WTC11 (cell line): ENCODE data around the gene ADARB2. TPM values are rescaled to one million over a fixed set of nuclear protein-coding genes. Genes with fewer than 3 reads are reported as not detected.

Experiments
- ATAC-seq: fragments of 200-7000 bp; cut with Tn5 transposase; 2 replicates; pipeline ENCODE4 v1.10.0; 2021; ENCODE audit warnings: mild to moderate bottlenecking, moderate library complexity
- CTCF ChIA-PET: fragments of 300-600 bp; sonication (Branson Sonifier 250); formaldehyde crosslinking; loops from one replicate; lab custom pipeline; 2021; ENCODE audit warnings: antibody characterized with exemption; lab: Charles Lee
- POLR2A ChIA-PET: fragments of 350-600 bp; sonication (Branson Sonifier 250); formaldehyde crosslinking; loops from one replicate; lab custom pipeline; 2021; ENCODE audit warnings: antibody characterized with exemption; lab: Charles Lee
- DNase-seq: peaks from one replicate; pipeline ENCODE4 v3.0.0; 2021; ENCODE audit warnings: low spot score
- H3K27ac Mint-ChIP-seq: 2 replicates; pipeline ENCODE4 v1.8.0; 2021; ENCODE audit warnings: mixed read lengths
- H3K27me3 Mint-ChIP-seq: 2 replicates; pipeline ENCODE4 v1.8.0; 2021; ENCODE audit warnings: low read depth, mild to moderate bottlenecking, moderate library complexity, mixed read lengths
- H3K36me3 Mint-ChIP-seq: 2 replicates; pipeline ENCODE4 v1.8.0; 2021; ENCODE audit warnings: mixed read lengths
- H3K4me1 Mint-ChIP-seq: 2 replicates; pipeline ENCODE4 v1.8.0; 2022; ENCODE audit warnings: mixed read lengths
- H3K4me3 Mint-ChIP-seq: 2 replicates; pipeline ENCODE4 v1.8.0; 2021; ENCODE audit warnings: mild to moderate bottlenecking, moderate library complexity, mixed read lengths
- H3K9me3 Mint-ChIP-seq: 2 replicates; pipeline ENCODE4 v1.8.0; 2021; ENCODE audit warnings: mixed read lengths
- CREB1 ChIP-seq: sonication (generic); formaldehyde crosslinking; IDR thresholded peaks from 2 replicates; pipeline ENCODE4 v1.8.0; 2023; ENCODE audit warnings: mild to moderate bottlenecking, missing genetic modification reagents
- FOXJ3 ChIP-seq: sonication (generic); formaldehyde crosslinking; IDR thresholded peaks from 2 replicates; pipeline ENCODE4 v1.9.0; 2021; ENCODE audit warnings: missing genetic modification reagents, mild to moderate bottlenecking, borderline replicate concordance
- GABPB1 ChIP-seq: sonication (generic); formaldehyde crosslinking; IDR thresholded peaks from 2 replicates; pipeline ENCODE4 v1.8.1; 2023; ENCODE audit warnings: mild to moderate bottlenecking, missing genetic modification reagents
- KAT7 ChIP-seq: sonication (generic); formaldehyde crosslinking; IDR thresholded peaks from 2 replicates; pipeline ENCODE4 v1.8.1; 2023; ENCODE audit warnings: missing genetic modification reagents, mild to moderate bottlenecking, borderline replicate concordance
- NR1H2 ChIP-seq: sonication (generic); formaldehyde crosslinking; IDR thresholded peaks from 2 replicates; pipeline ENCODE4 v1.9.0; 2021; ENCODE audit warnings: mild to moderate bottlenecking, moderate library complexity, missing genetic modification reagents
- RORB ChIP-seq: fragments of 250-450 bp; sonication (Bioruptor Pico); IDR thresholded peaks from 2 replicates; pipeline ENCODE4 v1.9.0; 2021; ENCODE audit warnings: mild to moderate bottlenecking
- TEAD1 ChIP-seq: sonication (generic); formaldehyde crosslinking; IDR thresholded peaks from 2 replicates; pipeline ENCODE4 v1.8.0; 2022; ENCODE audit warnings: mild to moderate bottlenecking, missing genetic modification reagents
- ZNF219 ChIP-seq: sonication (generic); formaldehyde crosslinking; IDR thresholded peaks from 2 replicates; pipeline ENCODE4 v1.8.0; 2023; ENCODE audit warnings: missing genetic modification reagents, mild to moderate bottlenecking, borderline replicate concordance
- ZNF396 ChIP-seq: fragments of 250-450 bp; sonication (Bioruptor Pico); IDR thresholded peaks from 2 replicates; pipeline ENCODE4 v1.8.0; 2021; ENCODE audit warnings: mild to moderate bottlenecking, moderate library complexity, borderline replicate concordance
- total RNA-seq: library from RNA; stranded (reverse); gene quantifications from 3 replicates; pipeline ENCODE4 v1.2.3, GENCODE V29; 2021
- TF ChIP-seq, protein P1 (sequence below): fragments of 250-450 bp; sonication (Bioruptor Pico); IDR thresholded peaks from 2 replicates; pipeline ENCODE4 v1.9.0; 2021; ENCODE audit warnings: moderate library complexity, mild to moderate bottlenecking, inconsistent platforms, borderline replicate concordance
- TF ChIP-seq, protein P2 (sequence below): fragments of 250-450 bp; sonication (Bioruptor Pico); conservative IDR thresholded peaks from 2 replicates; pipeline ENCODE4 v1.9.0; 2021; ENCODE audit warnings: mild to moderate bottlenecking
- TF ChIP-seq, protein P3 (sequence below): sonication (generic); formaldehyde crosslinking; IDR thresholded peaks from 2 replicates; pipeline ENCODE4 v1.8.0; 2023; ENCODE audit warnings: missing genetic modification reagents
- TF ChIP-seq, protein P4 (sequence below): sonication (generic); formaldehyde crosslinking; conservative IDR thresholded peaks from 2 replicates; pipeline ENCODE4 v1.8.1; 2022; ENCODE audit warnings: mild to moderate bottlenecking, missing genetic modification reagents
- TF ChIP-seq, protein P5 (sequence below): sonication (generic); formaldehyde crosslinking; IDR thresholded peaks from 2 replicates; pipeline ENCODE4 v1.8.1; 2022; ENCODE audit warnings: missing genetic modification reagents, borderline replicate concordance
- TF ChIP-seq, protein P6 (sequence below): sonication (generic); formaldehyde crosslinking; IDR thresholded peaks from 2 replicates; pipeline ENCODE4 v1.8.0; 2022; ENCODE audit warnings: mild to moderate bottlenecking, missing genetic modification reagents
- TF ChIP-seq, protein P7 (sequence below): sonication (generic); formaldehyde crosslinking; IDR thresholded peaks from 2 replicates; pipeline ENCODE4 v1.8.1; 2022; ENCODE audit warnings: mild to moderate bottlenecking, missing genetic modification reagents, moderate library complexity, borderline replicate concordance
- TF ChIP-seq, protein P8 (sequence below): sonication (generic); formaldehyde crosslinking; IDR thresholded peaks from 2 replicates; pipeline ENCODE4 v1.8.1; 2023; ENCODE audit warnings: mild to moderate bottlenecking, missing genetic modification reagents
- TF ChIP-seq, protein P9 (sequence below): sonication (generic); formaldehyde crosslinking; IDR thresholded peaks from 2 replicates; pipeline ENCODE4 v1.8.0; 2023; ENCODE audit warnings: mild to moderate bottlenecking, missing genetic modification reagents

The ADARB2 gene
- total RNA-seq, 1 experiment from 2014 or later, result 3.7 TPM

DNA sequence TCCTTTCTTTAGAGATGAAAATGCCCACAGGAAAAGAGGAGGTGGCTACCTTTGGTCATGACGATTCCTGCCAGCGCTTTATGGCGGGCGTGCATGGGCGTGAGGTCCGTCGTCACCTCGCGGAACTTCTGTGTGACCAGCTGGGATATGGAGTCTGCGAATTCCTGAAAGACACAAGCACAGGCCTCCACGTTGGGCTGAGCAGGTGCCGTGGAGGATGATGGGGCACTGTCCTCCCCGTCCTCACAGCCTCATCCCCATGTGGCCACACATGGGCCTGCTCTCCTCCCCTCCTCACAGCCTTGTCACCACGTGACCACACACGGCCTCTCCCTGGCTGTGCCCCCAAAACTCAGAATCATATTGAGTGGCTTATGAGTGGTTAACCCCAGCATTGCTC, 466.4 kb downstream of the ADARB2 start:
- DNase-seq (no peak), ATAC-seq (no peak)
- CTCF ChIA-PET, result no interaction called here
- Mint-ChIP-seq H3K27ac (no peak overlapping the region), H3K9me3 (no peaks in the 10 kb centered on the region), H3K4me1 (peaks cover 20% of the 10 kb centered on the region), H3K36me3 (no peaks in the 10 kb centered on the region), H3K4me3 (no peak overlapping the region), H3K27me3 (no peaks in the 10 kb centered on the region)
- POLR2A ChIA-PET, result no interaction called here
- TF ChIP-seq, protein P1, sequence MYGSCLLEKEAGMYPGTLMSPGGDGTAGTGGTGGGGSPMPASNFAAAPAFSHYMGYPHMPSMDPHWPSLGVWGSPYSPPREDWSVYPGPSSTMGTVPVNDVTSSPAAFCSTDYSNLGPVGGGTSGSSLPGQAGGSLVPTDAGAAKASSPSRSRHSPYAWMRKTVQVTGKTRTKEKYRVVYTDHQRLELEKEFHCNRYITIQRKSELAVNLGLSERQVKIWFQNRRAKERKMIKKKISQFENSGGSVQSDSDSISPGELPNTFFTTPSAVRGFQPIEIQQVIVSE (CRISPR knock-in tag), result no peak
- TF ChIP-seq CREB1 (CRISPR knock-in tag) (no peak), KAT7 (CRISPR knock-in tag) (no peak), ZNF396 (no peak)
- TF ChIP-seq, protein P2, sequence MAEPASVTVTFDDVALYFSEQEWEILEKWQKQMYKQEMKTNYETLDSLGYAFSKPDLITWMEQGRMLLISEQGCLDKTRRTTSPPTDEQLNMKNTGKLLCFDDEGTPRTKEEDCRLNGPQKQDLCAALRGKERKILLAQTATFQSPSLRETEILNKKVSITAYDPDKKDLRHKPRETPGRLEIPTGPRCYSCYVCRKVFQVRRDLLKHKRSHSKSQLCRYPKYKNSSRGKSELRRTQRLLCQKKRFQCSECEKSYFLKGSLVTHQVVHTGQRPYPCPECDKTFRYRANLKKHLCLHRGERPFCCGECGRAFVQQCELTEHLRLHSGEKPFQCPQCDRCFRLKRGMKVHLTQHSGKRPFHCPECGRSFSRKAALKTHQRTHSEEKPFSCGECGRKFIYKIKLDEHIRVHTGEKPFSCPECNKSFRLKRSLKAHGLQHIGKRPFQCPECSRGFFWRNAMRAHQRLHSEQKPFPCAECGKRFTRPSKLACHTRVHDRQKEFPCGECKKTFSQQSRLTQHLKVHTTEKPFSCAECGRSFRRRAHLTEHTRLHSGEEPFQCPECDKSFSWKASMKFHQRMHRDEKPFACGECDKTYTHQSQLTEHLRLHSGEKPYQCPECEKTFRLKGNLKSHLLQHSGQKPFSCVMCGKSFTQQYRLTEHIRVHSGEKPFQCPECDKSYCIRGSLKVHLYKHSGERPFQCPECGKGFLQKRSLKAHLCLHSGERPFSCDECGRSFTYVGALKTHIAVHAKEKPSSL (CRISPR knock-in tag), result no peak
- TF ChIP-seq, protein P3, sequence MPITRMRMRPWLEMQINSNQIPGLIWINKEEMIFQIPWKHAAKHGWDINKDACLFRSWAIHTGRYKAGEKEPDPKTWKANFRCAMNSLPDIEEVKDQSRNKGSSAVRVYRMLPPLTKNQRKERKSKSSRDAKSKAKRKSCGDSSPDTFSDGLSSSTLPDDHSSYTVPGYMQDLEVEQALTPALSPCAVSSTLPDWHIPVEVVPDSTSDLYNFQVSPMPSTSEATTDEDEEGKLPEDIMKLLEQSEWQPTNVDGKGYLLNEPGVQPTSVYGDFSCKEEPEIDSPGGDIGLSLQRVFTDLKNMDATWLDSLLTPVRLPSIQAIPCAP, result no peak
- TF ChIP-seq, protein P4, sequence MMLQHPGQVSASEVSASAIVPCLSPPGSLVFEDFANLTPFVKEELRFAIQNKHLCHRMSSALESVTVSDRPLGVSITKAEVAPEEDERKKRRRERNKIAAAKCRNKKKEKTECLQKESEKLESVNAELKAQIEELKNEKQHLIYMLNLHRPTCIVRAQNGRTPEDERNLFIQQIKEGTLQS, result no peak

DNA sequence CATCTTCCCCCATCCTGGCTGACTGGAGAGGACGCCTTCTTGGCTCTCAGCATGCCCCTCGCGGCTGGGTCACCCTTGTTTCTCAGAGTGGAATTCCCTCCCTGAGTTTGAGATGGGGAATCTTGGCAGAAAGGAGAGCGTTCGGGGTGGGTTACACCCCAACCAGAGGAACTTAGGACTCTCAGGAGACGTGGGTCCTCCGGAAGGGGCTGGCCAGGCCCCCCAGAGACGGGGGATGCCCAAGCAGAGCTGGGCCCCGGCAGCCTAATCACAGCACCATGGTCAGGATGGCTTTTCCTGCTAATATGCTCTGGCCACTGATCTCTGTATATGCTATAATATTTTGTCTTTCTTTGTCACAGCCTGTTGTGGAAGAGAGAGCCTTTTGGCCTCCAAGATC, 466.8 kb downstream of the ADARB2 start:
- H3K4me1 Mint-ChIP-seq, result peaks cover 20% of the 10 kb centered on the region

DNA sequence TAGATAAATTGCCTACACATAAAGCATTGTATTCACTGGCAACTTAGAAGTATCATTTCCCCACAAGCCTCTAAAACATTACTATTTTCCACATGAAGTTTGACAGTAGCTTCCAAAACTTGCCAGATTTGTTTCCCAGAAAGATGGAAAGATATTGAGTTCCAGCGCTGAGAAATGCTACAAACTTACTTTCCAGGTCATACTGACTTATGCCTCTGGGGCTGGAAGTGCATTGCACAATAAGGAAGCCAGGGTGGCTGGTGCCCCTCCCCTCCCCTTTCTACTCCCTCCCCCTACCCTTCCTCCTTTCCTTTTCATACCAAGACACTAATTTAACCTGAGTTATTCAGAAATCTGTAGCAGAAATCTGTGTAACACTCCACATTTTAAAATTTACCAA, 468.5 kb downstream of the ADARB2 start:
- Mint-ChIP-seq H3K9me3 (no peaks in the 10 kb centered on the region), H3K27ac (no peak overlapping the region), H3K27me3 (no peaks in the 10 kb centered on the region), H3K4me3 (no peak overlapping the region), H3K36me3 (no peaks in the 10 kb centered on the region), H3K4me1 (peaks cover 23% of the 10 kb centered on the region)
- ChIA-PET POLR2A (no interaction called here), CTCF (no interaction called here)
- no peak for ATAC-seq
- DNase-seq, result no peak
- TF ChIP-seq, protein P5, sequence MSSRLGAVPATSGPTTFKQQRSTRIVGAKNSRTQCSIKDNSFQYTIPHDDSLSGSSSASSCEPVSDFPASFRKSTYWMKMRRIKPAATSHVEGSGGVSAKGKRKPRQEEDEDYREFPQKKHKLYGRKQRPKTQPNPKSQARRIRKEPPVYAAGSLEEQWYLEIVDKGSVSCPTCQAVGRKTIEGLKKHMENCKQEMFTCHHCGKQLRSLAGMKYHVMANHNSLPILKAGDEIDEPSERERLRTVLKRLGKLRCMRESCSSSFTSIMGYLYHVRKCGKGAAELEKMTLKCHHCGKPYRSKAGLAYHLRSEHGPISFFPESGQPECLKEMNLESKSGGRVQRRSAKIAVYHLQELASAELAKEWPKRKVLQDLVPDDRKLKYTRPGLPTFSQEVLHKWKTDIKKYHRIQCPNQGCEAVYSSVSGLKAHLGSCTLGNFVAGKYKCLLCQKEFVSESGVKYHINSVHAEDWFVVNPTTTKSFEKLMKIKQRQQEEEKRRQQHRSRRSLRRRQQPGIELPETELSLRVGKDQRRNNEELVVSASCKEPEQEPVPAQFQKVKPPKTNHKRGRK (CRISPR knock-in tag), result no peak
- TF ChIP-seq FOXJ3 (CRISPR knock-in tag) (no peak), RORB (CRISPR knock-in tag) (no peak)
- TF ChIP-seq, protein P6, sequence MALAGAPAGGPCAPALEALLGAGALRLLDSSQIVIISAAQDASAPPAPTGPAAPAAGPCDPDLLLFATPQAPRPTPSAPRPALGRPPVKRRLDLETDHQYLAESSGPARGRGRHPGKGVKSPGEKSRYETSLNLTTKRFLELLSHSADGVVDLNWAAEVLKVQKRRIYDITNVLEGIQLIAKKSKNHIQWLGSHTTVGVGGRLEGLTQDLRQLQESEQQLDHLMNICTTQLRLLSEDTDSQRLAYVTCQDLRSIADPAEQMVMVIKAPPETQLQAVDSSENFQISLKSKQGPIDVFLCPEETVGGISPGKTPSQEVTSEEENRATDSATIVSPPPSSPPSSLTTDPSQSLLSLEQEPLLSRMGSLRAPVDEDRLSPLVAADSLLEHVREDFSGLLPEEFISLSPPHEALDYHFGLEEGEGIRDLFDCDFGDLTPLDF (CRISPR knock-in tag), result no peak
- TF ChIP-seq, protein P7, sequence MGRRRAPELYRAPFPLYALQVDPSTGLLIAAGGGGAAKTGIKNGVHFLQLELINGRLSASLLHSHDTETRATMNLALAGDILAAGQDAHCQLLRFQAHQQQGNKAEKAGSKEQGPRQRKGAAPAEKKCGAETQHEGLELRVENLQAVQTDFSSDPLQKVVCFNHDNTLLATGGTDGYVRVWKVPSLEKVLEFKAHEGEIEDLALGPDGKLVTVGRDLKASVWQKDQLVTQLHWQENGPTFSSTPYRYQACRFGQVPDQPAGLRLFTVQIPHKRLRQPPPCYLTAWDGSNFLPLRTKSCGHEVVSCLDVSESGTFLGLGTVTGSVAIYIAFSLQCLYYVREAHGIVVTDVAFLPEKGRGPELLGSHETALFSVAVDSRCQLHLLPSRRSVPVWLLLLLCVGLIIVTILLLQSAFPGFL (CRISPR knock-in tag), result no peak

More for the DNA sequence above, 466.8 kb downstream of the ADARB2 start:
- no peak for DNase-seq
- Mint-ChIP-seq H3K36me3 (no peaks in the 10 kb centered on the region), H3K27me3 (no peaks in the 10 kb centered on the region), H3K4me3 (no peak overlapping the region), H3K27ac (no peak overlapping the region), H3K9me3 (no peaks in the 10 kb centered on the region)
- ChIA-PET CTCF (no interaction called here), POLR2A (no interaction called here)
- no peak for ATAC-seq
- TF ChIP-seq, protein P8, sequence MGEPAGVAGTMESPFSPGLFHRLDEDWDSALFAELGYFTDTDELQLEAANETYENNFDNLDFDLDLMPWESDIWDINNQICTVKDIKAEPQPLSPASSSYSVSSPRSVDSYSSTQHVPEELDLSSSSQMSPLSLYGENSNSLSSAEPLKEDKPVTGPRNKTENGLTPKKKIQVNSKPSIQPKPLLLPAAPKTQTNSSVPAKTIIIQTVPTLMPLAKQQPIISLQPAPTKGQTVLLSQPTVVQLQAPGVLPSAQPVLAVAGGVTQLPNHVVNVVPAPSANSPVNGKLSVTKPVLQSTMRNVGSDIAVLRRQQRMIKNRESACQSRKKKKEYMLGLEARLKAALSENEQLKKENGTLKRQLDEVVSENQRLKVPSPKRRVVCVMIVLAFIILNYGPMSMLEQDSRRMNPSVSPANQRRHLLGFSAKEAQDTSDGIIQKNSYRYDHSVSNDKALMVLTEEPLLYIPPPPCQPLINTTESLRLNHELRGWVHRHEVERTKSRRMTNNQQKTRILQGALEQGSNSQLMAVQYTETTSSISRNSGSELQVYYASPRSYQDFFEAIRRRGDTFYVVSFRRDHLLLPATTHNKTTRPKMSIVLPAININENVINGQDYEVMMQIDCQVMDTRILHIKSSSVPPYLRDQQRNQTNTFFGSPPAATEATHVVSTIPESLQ (CRISPR knock-in tag), result no peak
- no peak for TF ChIP-seq TEAD1 (CRISPR knock-in tag)
- TF ChIP-seq ZNF396, result no peak
- TF ChIP-seq, protein P9, sequence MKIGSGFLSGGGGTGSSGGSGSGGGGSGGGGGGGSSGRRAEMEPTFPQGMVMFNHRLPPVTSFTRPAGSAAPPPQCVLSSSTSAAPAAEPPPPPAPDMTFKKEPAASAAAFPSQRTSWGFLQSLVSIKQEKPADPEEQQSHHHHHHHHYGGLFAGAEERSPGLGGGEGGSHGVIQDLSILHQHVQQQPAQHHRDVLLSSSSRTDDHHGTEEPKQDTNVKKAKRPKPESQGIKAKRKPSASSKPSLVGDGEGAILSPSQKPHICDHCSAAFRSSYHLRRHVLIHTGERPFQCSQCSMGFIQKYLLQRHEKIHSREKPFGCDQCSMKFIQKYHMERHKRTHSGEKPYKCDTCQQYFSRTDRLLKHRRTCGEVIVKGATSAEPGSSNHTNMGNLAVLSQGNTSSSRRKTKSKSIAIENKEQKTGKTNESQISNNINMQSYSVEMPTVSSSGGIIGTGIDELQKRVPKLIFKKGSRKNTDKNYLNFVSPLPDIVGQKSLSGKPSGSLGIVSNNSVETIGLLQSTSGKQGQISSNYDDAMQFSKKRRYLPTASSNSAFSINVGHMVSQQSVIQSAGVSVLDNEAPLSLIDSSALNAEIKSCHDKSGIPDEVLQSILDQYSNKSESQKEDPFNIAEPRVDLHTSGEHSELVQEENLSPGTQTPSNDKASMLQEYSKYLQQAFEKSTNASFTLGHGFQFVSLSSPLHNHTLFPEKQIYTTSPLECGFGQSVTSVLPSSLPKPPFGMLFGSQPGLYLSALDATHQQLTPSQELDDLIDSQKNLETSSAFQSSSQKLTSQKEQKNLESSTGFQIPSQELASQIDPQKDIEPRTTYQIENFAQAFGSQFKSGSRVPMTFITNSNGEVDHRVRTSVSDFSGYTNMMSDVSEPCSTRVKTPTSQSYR (CRISPR knock-in tag), result no peak
- TF ChIP-seq ZNF219 (CRISPR knock-in tag), result no peak
- no peak for TF ChIP-seq GABPB1 (CRISPR knock-in tag)
- TF ChIP-seq NR1H2, result no peak
